Endothelial cell (in vitro differentiated cells): Measurements from ENCODE around the gene MYRF. TPM values are rescaled to one million over a fixed set of nuclear protein-coding genes. Genes with fewer than 3 reads are reported as not detected.
A peak's percentile ranks its signal among the peaks of the same experiment; 100 is the strongest.

Experiments used
- DNase-seq: peaks from one replicate; pipeline ENCODE4 v3.0.0; 2021; ENCODE audit warnings: low spot score
- H3K27ac Mint-ChIP-seq: one replicate; pipeline ENCODE4 v1.8.0; 2021; ENCODE audit warnings: mixed read lengths, inconsistent platforms; ENCODE audit not compliant: unreplicated experiment
- H3K27me3 Mint-ChIP-seq: one replicate; pipeline ENCODE4 v1.8.0; 2021; ENCODE audit warnings: mild to moderate bottlenecking, moderate library complexity, mixed read lengths, inconsistent platforms; ENCODE audit not compliant: unreplicated experiment
- H3K36me3 Mint-ChIP-seq: one replicate; pipeline ENCODE4 v1.8.0; 2021; ENCODE audit warnings: mild to moderate bottlenecking, low read depth, mixed read lengths, inconsistent platforms; ENCODE audit not compliant: unreplicated experiment
- H3K4me1 Mint-ChIP-seq: one replicate; pipeline ENCODE4 v1.8.0; 2021; ENCODE audit warnings: mild to moderate bottlenecking, mixed read lengths, inconsistent platforms; ENCODE audit not compliant: unreplicated experiment
- H3K4me3 Mint-ChIP-seq: one replicate; pipeline ENCODE4 v1.8.0; 2021; ENCODE audit warnings: mild to moderate bottlenecking, mixed read lengths, inconsistent platforms; ENCODE audit not compliant: unreplicated experiment
- H3K9me3 Mint-ChIP-seq: one replicate; pipeline ENCODE4 v1.8.0; 2021; ENCODE audit warnings: mixed read lengths, inconsistent platforms; ENCODE audit not compliant: unreplicated experiment
- total RNA-seq: library from RNA; stranded (reverse); fragmentation: NEBNext Ultra II Directional; extraction: Animal tissue kit (Norgen Biotek cat#: 25700); gene quantifications from one replicate; pipeline ENCODE4 v1.2.1, GENCODE V29; 2021; ENCODE audit not compliant: unreplicated experiment
- TF ChIP-seq, protein P1 (sequence below): fragments of 200-600 bp; sonication (generic); IDR thresholded peaks from one replicate; pipeline ENCODE4 v1.5.0; 2021; ENCODE audit warnings: antibody characterized with exemption; ENCODE audit not compliant: unreplicated experiment

MYRF gene
- total RNA-seq, 1 donor from 2014 or later = 1.5 TPM

- peak overlapping the region; percentile 80 for H3K4me3 Mint-ChIP-seq
- no peak for DNase-seq
- TF ChIP-seq, protein P1, sequence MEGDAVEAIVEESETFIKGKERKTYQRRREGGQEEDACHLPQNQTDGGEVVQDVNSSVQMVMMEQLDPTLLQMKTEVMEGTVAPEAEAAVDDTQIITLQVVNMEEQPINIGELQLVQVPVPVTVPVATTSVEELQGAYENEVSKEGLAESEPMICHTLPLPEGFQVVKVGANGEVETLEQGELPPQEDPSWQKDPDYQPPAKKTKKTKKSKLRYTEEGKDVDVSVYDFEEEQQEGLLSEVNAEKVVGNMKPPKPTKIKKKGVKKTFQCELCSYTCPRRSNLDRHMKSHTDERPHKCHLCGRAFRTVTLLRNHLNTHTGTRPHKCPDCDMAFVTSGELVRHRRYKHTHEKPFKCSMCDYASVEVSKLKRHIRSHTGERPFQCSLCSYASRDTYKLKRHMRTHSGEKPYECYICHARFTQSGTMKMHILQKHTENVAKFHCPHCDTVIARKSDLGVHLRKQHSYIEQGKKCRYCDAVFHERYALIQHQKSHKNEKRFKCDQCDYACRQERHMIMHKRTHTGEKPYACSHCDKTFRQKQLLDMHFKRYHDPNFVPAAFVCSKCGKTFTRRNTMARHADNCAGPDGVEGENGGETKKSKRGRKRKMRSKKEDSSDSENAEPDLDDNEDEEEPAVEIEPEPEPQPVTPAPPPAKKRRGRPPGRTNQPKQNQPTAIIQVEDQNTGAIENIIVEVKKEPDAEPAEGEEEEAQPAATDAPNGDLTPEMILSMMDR = no peak
- peaks cover 28% of the 10 kb centered on the region for H3K36me3 Mint-ChIP-seq
- H3K4me1 Mint-ChIP-seq = peaks cover 68% of the 10 kb centered on the region
- no peaks in the 10 kb centered on the region for H3K9me3 Mint-ChIP-seq
- H3K27me3 Mint-ChIP-seq = peaks cover 20% of the 10 kb centered on the region
- peak overlapping the region; percentile 99 for H3K27ac Mint-ChIP-seq
Measured at GRCh38 chr11:61833471-61833870, 81.0 kb downstream of the MYRF start.

DNA sequence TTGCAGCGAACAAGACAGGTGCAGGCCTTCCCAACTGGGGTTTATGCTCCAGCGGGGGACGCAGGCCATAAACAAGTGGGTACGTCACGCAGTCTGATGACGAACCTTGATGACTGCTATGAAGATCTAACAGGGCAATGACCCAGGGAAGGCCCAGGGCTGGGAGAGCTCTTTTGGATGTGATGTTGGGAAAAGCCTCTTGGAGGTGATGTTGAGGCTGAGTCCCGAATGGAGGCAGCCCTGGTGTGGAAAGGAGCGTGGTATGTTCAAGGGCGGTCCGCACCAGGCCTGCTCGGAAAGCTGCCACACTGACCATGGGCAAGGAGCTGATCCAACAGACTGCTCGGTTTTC is 81.5 kb downstream of the MYRF start:
- TF ChIP-seq, protein P1 = no peak
- DNase-seq = no peak
- no peaks in the 10 kb centered on the region for H3K9me3 Mint-ChIP-seq
- H3K4me3 Mint-ChIP-seq = peak overlapping the region; percentile 80
- H3K36me3 Mint-ChIP-seq = peaks cover 31% of the 10 kb centered on the region
- H3K27me3 Mint-ChIP-seq = peaks cover 20% of the 10 kb centered on the region
- H3K27ac Mint-ChIP-seq = peak overlapping the region; percentile 99
- H3K4me1 Mint-ChIP-seq = peaks cover 72% of the 10 kb centered on the region

DNA sequence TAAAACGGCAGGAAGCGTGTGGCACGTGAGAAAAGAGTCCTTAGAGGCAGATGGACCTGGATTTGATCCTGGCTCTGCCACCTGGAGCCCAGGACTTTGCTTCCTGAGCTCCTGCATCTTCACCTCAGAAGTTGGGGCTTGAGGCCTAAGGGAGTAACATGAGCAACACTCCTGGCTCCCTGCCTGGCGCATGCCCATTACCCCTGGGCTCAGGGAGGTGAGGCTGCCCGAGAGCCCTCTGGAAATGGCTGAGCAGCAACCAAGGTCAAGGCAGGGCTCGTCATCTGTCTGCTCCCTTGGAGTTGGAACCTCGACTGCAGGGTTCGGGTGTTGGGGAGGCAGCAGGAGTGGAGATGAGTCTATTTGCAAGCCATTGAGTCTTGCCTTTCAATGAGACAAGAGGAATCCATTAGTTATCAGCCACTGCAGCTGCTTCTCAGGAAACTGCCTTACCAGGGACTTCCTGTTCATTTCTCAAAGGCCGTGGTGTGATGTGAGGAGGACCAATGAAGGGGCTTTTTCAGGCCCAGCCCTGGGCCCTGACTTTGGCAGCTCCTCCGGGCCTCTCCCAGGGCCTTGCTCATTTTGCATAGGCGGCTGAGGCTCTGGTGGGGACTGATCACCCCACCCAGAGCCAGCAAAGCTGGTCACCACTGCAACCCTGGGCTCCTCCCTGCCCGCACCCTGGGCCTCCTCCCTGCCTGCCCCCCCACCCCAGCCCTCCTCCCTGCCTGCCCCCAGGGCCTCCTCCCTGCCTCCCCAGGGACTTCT is 82.0 kb downstream of the MYRF start:
- Mint-ChIP-seq H3K9me3 (no peaks in the 10 kb centered on the region), H3K4me1 (peaks cover 69% of the 10 kb centered on the region), H3K4me3 (peak overlapping the region; percentile 80), H3K27me3 (peaks cover 19% of the 10 kb centered on the region), H3K36me3 (peaks cover 37% of the 10 kb centered on the region), H3K27ac (peak overlapping the region; percentile 99)
- TF ChIP-seq, protein P1 = no peak
- peak; percentile 77 for DNase-seq

DNA sequence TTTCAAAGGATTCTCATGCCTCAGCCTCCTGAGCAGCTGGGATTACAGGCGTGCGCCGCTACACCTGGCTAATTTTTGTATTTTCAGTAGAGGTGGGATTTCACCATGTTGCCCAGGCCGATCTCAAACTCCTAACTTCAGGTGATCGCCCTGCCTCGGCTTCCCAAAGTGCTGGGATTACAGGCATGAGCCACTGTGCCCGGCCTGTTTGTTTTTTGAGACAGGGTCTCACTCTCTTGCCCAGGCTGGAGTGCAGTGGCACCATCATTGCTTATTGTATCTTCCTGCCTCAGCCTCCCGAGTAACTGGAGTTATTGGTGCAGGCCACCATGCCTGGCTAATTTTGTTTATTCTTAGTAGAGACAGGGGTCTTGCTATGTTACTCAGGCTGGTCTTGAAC is 83.8 kb downstream of the MYRF start:
- Mint-ChIP-seq H3K4me1 (peaks cover 56% of the 10 kb centered on the region), H3K27me3 (peaks cover 14% of the 10 kb centered on the region), H3K4me3 (no peak overlapping the region), H3K9me3 (no peaks in the 10 kb centered on the region), H3K36me3 (peaks cover 51% of the 10 kb centered on the region), H3K27ac (peak overlapping the region; percentile 99)
- no peak for DNase-seq
- TF ChIP-seq, protein P1 = no peak

DNA sequence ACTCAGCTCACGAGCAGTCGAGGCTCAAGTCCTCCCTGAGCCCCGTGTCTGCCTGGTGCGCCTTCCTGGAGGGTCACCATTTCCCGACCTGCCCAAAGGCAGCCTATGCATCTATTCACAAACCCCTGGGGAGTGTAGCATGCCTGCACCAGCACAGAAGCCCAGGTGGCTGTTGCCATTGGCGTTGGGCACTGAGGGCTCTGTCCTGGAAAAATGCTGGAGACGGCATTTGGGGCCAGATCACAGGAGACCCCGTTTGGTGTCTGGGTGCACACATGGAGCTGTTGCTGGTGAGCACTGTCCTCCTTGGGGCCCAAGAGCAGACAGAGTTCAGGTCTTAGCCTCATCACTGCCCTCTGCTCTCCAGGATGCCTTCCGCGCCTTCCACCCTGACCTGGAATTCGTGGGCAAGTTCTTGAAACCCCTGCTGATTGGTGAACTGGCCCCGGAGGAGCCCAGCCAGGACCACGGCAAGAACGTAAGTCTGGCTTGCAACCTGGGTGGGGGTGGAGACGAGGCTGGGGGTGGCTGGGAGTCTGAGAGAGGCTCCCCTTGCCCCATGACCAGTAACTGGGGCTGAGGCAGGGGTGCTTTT is 85.1 kb downstream of the MYRF start:
- H3K27ac Mint-ChIP-seq = peak overlapping the region; percentile 36
- peaks cover 14% of the 10 kb centered on the region for H3K27me3 Mint-ChIP-seq
- no peak for DNase-seq
- TF ChIP-seq, protein P1 = no peak
- peaks cover 50% of the 10 kb centered on the region for H3K4me1 Mint-ChIP-seq
- H3K4me3 Mint-ChIP-seq = no peak overlapping the region
- H3K36me3 Mint-ChIP-seq = peaks cover 50% of the 10 kb centered on the region
- no peaks in the 10 kb centered on the region for H3K9me3 Mint-ChIP-seq
